Left ventricle myocardium inferior (tissue), 1 donor: ENCODE results near the gene CDC42BPG. TPM values are rescaled to one million over a fixed set of nuclear protein-coding genes. Genes with fewer than 3 reads are reported as not detected.

Experiments used
- DNase-seq: peaks from one replicate; pipeline ENCODE4 v3.0.0-alpha.2; 2020
- H3K27ac ChIP-seq: fragments of 200-600 bp; replicated peaks from 2 replicates; pipeline ENCODE4 v1.8.0; 2021
- H3K27me3 ChIP-seq: fragments of 200-600 bp; 2 replicates; pipeline ENCODE4 v1.8.0; 2021; ENCODE audit warnings: low read depth
- H3K36me3 ChIP-seq: fragments of 200-600 bp; 2 replicates; pipeline ENCODE4 v1.8.0; 2021
- H3K4me1 ChIP-seq: fragments of 200-600 bp; 2 replicates; pipeline ENCODE4 v1.8.0; 2021
- H3K4me3 ChIP-seq: fragments of 200-600 bp; 2 replicates; pipeline ENCODE4 v1.8.0; 2021; ENCODE audit warnings: mild to moderate bottlenecking, moderate library complexity
- H3K9me3 ChIP-seq: fragments of 200-600 bp; replicated peaks from 2 replicates; pipeline ENCODE4 v1.8.0; 2021
- CTCF ChIP-seq: fragments of 200-600 bp; IDR thresholded peaks from 2 replicates; pipeline ENCODE4 v1.8.0; 2021; ENCODE audit warnings: antibody characterized with exemption, mild to moderate bottlenecking, borderline replicate concordance
- intact Hi-C: fragments of 100-400 bp; cut with micrococcal nuclease; formaldehyde crosslinking; loops from one replicate; pipeline ENCODE4 v1.11.0; 2022
- total RNA-seq: library from RNA; stranded (reverse); fragmentation: NEBNext Ultra II Directional; extraction: Animal tissue kit (Norgen Biotek cat#: 25700); gene quantifications from one replicate; pipeline ENCODE4 v1.2.1, GENCODE V29; 2021
- donor health status: DM: no; HTN: yes; CAD: no; lungs with severe emphysema.

The CDC42BPG gene
- total RNA-seq, 1 donor from 2014 or later: 1.1 TPM

GRCh38 chr11:64887234-64887756 is 42.8 kb upstream of the CDC42BPG start:
- H3K4me3 ChIP-seq: peak overlapping the region; percentile 49
- intact Hi-C loops: no loop called here
- H3K27me3 ChIP-seq: no peaks in the 10 kb centered on the region
- no peaks in the 10 kb centered on the region for H3K36me3 ChIP-seq
- H3K9me3 ChIP-seq: no peaks in the 10 kb centered on the region
- peak overlapping the region; percentile 76 for H3K27ac ChIP-seq
- H3K4me1 ChIP-seq: peaks cover 39% of the 10 kb centered on the region
- TF ChIP-seq CTCF: no peak
- no peak for DNase-seq

DNA sequence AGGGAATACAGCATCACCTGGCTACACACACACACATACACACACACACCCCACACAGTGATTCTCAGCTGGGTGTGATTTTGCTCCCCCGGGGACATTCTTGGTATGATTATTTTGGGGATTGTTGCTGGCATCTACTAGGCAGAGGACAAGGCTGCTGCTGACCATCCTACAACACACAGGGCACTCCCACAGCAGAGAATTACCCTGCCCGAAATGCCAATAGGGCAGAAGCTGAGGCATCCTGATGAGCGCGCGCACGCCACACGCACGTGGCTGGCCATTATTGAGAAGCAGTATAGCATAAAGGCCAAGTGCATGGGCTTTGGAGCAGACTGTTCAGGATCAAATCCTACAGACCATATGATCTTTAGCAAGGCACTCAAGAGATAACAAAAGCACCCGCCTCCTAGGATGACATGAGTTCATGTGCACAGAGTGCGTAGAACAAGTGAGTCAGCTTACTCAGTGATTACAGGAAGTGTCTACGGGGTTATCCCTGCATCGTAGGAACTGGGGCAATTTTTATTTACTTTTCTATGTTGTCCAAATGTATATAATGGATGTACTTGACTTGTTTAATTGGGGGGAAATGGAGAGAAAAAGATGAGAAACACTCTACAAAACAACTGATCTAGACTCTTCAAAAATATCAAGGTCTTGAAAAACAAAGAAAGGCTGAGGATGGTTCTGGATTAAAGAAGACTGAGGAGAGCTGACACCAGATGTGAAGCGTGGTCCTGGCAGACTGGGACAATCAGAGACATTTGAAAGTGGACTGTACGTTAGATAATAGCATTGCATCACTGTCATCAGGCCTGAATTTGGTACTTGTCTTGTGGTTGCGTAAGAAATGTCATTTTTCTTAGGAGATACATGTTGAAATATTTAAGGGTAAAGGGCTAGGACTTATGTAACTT is 41.2 kb upstream of the CDC42BPG start:
- H3K27ac ChIP-seq: peak overlapping the region; percentile 30
- no peaks in the 10 kb centered on the region for H3K9me3 ChIP-seq
- TF ChIP-seq CTCF: no peak
- no peaks in the 10 kb centered on the region for H3K27me3 ChIP-seq
- no peak for DNase-seq
- intact Hi-C loops: no loop called here
- H3K4me3 ChIP-seq: no peak overlapping the region
- H3K4me1 ChIP-seq: peaks cover 31% of the 10 kb centered on the region
- no peaks in the 10 kb centered on the region for H3K36me3 ChIP-seq

- H3K4me1 ChIP-seq: peaks cover 40% of the 10 kb centered on the region
- intact Hi-C loops: no loop called here
- no peaks in the 10 kb centered on the region for H3K9me3 ChIP-seq
- H3K4me3 ChIP-seq: no peak overlapping the region
- DNase-seq: no peak
- peak overlapping the region; percentile 94 for H3K27ac ChIP-seq
- no peaks in the 10 kb centered on the region for H3K36me3 ChIP-seq
- TF ChIP-seq CTCF: no peak
- H3K27me3 ChIP-seq: no peaks in the 10 kb centered on the region
These were observed 39.6 kb upstream of the CDC42BPG start for GRCh38 chr11:64884019-64884418.

- Histone ChIP-seq H3K4me1 (peaks cover 42% of the 10 kb centered on the region), H3K36me3 (no peaks in the 10 kb centered on the region), H3K9me3 (no peaks in the 10 kb centered on the region), H3K4me3 (no peak overlapping the region), H3K27ac (peak overlapping the region; percentile 94), H3K27me3 (no peaks in the 10 kb centered on the region)
- no peak for DNase-seq
- intact Hi-C loops: no loop called here
- TF ChIP-seq CTCF: no peak
These were observed 39.1 kb upstream of the CDC42BPG start for GRCh38 chr11:64883575-64883974.

- intact Hi-C loops: no loop called here
- Histone ChIP-seq H3K9me3 (no peaks in the 10 kb centered on the region), H3K4me1 (peaks cover 39% of the 10 kb centered on the region), H3K27ac (peak overlapping the region; percentile 94), H3K4me3 (no peak overlapping the region), H3K27me3 (no peaks in the 10 kb centered on the region), H3K36me3 (no peaks in the 10 kb centered on the region)
- no peak for DNase-seq
- no peak for TF ChIP-seq CTCF
These were observed 37.8 kb upstream of the CDC42BPG start for GRCh38 chr11:64882243-64882642.
